Activated CD4-positive, alpha-beta T cell treated with anti-CD3 and anti-CD28 coated beads, Interleukin-2, amount 10 ng/mL, durations not matched to agents 7 days and 5 days (primary cell): ENCODE results near the gene GAD1. TPM values are rescaled to one million over a fixed set of nuclear protein-coding genes. Genes with fewer than 3 reads are reported as not detected.

Source experiments
- CTCF ChIA-PET: fragments of 350-600 bp; sonication (Branson Sonifier 250); formaldehyde crosslinking; loops from one replicate; lab custom pipeline; 2021; ENCODE audit warnings: antibody characterized with exemption; lab: Charles Lee
- POLR2A ChIA-PET: fragments of 350-600 bp; sonication (Branson Sonifier 250); formaldehyde crosslinking; loops from one replicate; lab custom pipeline; 2021; ENCODE audit warnings: antibody characterized with exemption; lab: Charles Lee
- DNase-seq: peaks from one replicate; pipeline ENCODE4 v3.0.0-alpha.2; 2020
- H3K27ac Mint-ChIP-seq: one replicate; pipeline ENCODE4 v1.8.0; 2021; ENCODE audit warnings: mild to moderate bottlenecking, moderate library complexity, mixed read lengths
- H3K27me3 Mint-ChIP-seq: one replicate; pipeline ENCODE4 v1.8.0; 2021; ENCODE audit warnings: mixed read lengths
- H3K36me3 Mint-ChIP-seq: one replicate; pipeline ENCODE4 v1.8.0; 2021; ENCODE audit warnings: low read depth, mixed read lengths
- H3K4me1 Mint-ChIP-seq: one replicate; pipeline ENCODE4 v1.8.0; 2021; ENCODE audit warnings: mixed read lengths
- H3K4me3 Mint-ChIP-seq: one replicate; pipeline ENCODE4 v1.8.0; 2021; ENCODE audit warnings: mild to moderate bottlenecking, moderate library complexity, mixed read lengths
- H3K9me3 Mint-ChIP-seq: one replicate; pipeline ENCODE4 v1.8.0; 2021; ENCODE audit warnings: mixed read lengths
- total RNA-seq, 2 experiments: library from RNA; stranded (reverse); gene quantifications; one replicate each; pipeline ENCODE4 v1.2.3, GENCODE V29; 2021

The GAD1 gene
- total RNA-seq, 2 experiments from 2014 or later, result 1.4 to 1.7 TPM

GRCh38 chr2:170819680-170820664, 3.3 kb downstream of the GAD1 start:
- Mint-ChIP-seq H3K36me3 (peaks cover 2% of the 10 kb centered on the region), H3K27me3 (peaks cover 90% of the 10 kb centered on the region), H3K4me1 (peaks cover 60% of the 10 kb centered on the region), H3K4me3 (peak overlapping the region; percentile 60), H3K9me3 (no peaks in the 10 kb centered on the region), H3K27ac (no peak overlapping the region)
- no peak for DNase-seq
- ChIA-PET CTCF (interaction anchor here (0.6 to 2.1 kb wide), 5 partner anchors 108 to 461 kb away, joined by 3 to 6 read pairs (median 6); partner anchors contain the start of gene GORASP2), POLR2A (no interaction called here)

- POLR2A ChIA-PET, result no interaction called here
- Mint-ChIP-seq H3K9me3 (no peaks in the 10 kb centered on the region), H3K4me1 (peaks cover 54% of the 10 kb centered on the region), H3K36me3 (peaks cover 2% of the 10 kb centered on the region), H3K27me3 (peaks cover 91% of the 10 kb centered on the region), H3K4me3 (peak overlapping the region; percentile 60), H3K27ac (peak overlapping the region; percentile 66)
- CTCF ChIA-PET, result interaction anchor here (0.6 to 1.5 kb wide), 5 partner anchors 7 to 1050 kb away, joined by 3 to 6 read pairs (median 5); no protein-coding TSS in a partner anchor
- DNase-seq, result peak; percentile 42
These were observed 4.3 kb downstream of the GAD1 start for GRCh38 chr2:170820757-170821530.

- CTCF ChIA-PET, result interaction anchor here (0.6 to 1.5 kb wide), 4 partner anchors 8 to 1051 kb away, joined by 3 to 5 read pairs (median 4); no protein-coding TSS in a partner anchor
- Mint-ChIP-seq H3K9me3 (no peaks in the 10 kb centered on the region), H3K27ac (peak overlapping the region; percentile 46), H3K27me3 (peaks cover 88% of the 10 kb centered on the region), H3K36me3 (peaks cover 2% of the 10 kb centered on the region), H3K4me1 (peaks cover 46% of the 10 kb centered on the region), H3K4me3 (peak overlapping the region; percentile 60)
- DNase-seq, result no peak
- POLR2A ChIA-PET, result no interaction called here
These were observed 5.0 kb downstream of the GAD1 start for GRCh38 chr2:170821531-170822289.

GRCh38 chr2:170822290-170823087, 5.8 kb downstream of the GAD1 start:
- H3K36me3 Mint-ChIP-seq, result peaks cover 2% of the 10 kb centered on the region
- POLR2A ChIA-PET, result no interaction called here
- H3K4me1 Mint-ChIP-seq, result peaks cover 40% of the 10 kb centered on the region

GRCh38 chr2:170823088-170823897, 6.6 kb downstream of the GAD1 start:
- Mint-ChIP-seq H3K27ac (no peak overlapping the region), H3K36me3 (peaks cover 2% of the 10 kb centered on the region), H3K4me1 (peaks cover 33% of the 10 kb centered on the region), H3K27me3 (peaks cover 78% of the 10 kb centered on the region), H3K4me3 (peak overlapping the region; percentile 46), H3K9me3 (no peaks in the 10 kb centered on the region)
- ChIA-PET POLR2A (no interaction called here), CTCF (interaction anchor here (0.7 to 1.2 kb wide), 4 partner anchors 11 to 108 kb away, joined by 3 to 5 read pairs (median 3); partner anchors contain the start of gene SP5)
- no peak for DNase-seq

More at GRCh38 chr2:170822290-170823087, 5.8 kb downstream of the GAD1 start:
- CTCF ChIA-PET, result interaction anchor here (0.7 to 1.5 kb wide), 6 partner anchors 9 to 461 kb away, joined by 3 to 5 read pairs (median 3); partner anchors contain the start of gene SP5
- DNase-seq, result no peak
- Mint-ChIP-seq H3K4me3 (peak overlapping the region; percentile 46), H3K9me3 (no peaks in the 10 kb centered on the region), H3K27me3 (peaks cover 86% of the 10 kb centered on the region), H3K27ac (peak overlapping the region; percentile 22)

- CTCF ChIA-PET, result no interaction called here
- Mint-ChIP-seq H3K4me3 (no peak overlapping the region), H3K36me3 (peaks cover 2% of the 10 kb centered on the region), H3K9me3 (no peaks in the 10 kb centered on the region), H3K27ac (no peak overlapping the region), H3K27me3 (peaks cover 72% of the 10 kb centered on the region), H3K4me1 (peaks cover 28% of the 10 kb centered on the region)
- no peak for DNase-seq
- POLR2A ChIA-PET, result no interaction called here
These were observed 7.2 kb downstream of the GAD1 start for GRCh38 chr2:170823898-170824215.

GRCh38 chr2:170824526-170825015, 7.9 kb downstream of the GAD1 start:
- Mint-ChIP-seq H3K27me3 (peaks cover 65% of the 10 kb centered on the region), H3K27ac (no peak overlapping the region), H3K9me3 (no peaks in the 10 kb centered on the region), H3K4me3 (no peak overlapping the region), H3K36me3 (peaks cover 2% of the 10 kb centered on the region), H3K4me1 (peaks cover 26% of the 10 kb centered on the region)
- no peak for DNase-seq
- ChIA-PET POLR2A (no interaction called here), CTCF (interaction anchor here (1.0 to 3.1 kb wide), 4 partner anchors 8 to 415 kb away, joined by 3 to 14 read pairs (median 4); partner anchors contain the start of gene GAD1)

- DNase-seq, result no peak
- POLR2A ChIA-PET, result no interaction called here
- H3K27ac Mint-ChIP-seq, result no peak overlapping the region
- CTCF ChIA-PET, result interaction anchor here (0.6 to 1.3 kb wide), 2 partner anchors 9 to 443 kb away, joined by 3 read pairs; no protein-coding TSS in a partner anchor
- H3K4me1 Mint-ChIP-seq, result no peaks in the 10 kb centered on the region
- peaks cover 33% of the 10 kb centered on the region for H3K27me3 Mint-ChIP-seq
- no peak overlapping the region for H3K4me3 Mint-ChIP-seq
- no peaks in the 10 kb centered on the region for H3K9me3 Mint-ChIP-seq
- H3K36me3 Mint-ChIP-seq, result no peaks in the 10 kb centered on the region
These were observed 11.3 kb downstream of the GAD1 start for GRCh38 chr2:170827841-170828532.

GRCh38 chr2:170828533-170828916, 11.8 kb downstream of the GAD1 start:
- Mint-ChIP-seq H3K36me3 (no peaks in the 10 kb centered on the region), H3K4me3 (no peak overlapping the region), H3K9me3 (no peaks in the 10 kb centered on the region), H3K4me1 (no peaks in the 10 kb centered on the region), H3K27me3 (peaks cover 33% of the 10 kb centered on the region), H3K27ac (no peak overlapping the region)
- no peak for DNase-seq
- ChIA-PET POLR2A (no interaction called here), CTCF (no interaction called here)

- Mint-ChIP-seq H3K27me3 (peaks cover 29% of the 10 kb centered on the region), H3K4me3 (no peak overlapping the region), H3K36me3 (no peaks in the 10 kb centered on the region), H3K27ac (no peak overlapping the region), H3K4me1 (no peaks in the 10 kb centered on the region), H3K9me3 (no peaks in the 10 kb centered on the region)
- no peak for DNase-seq
- CTCF ChIA-PET, result no interaction called here
- POLR2A ChIA-PET, result no interaction called here
These were observed 12.3 kb downstream of the GAD1 start for GRCh38 chr2:170829036-170829435.
